Memory B cell (primary cell): Measurements from ENCODE around the gene RAX.
A peak's percentile ranks its signal among the peaks of the same experiment; 100 is the strongest.

Experiments used
- ATAC-seq: fragments of 150-1000 bp; cut with Tn5 transposase; 2 replicates; pipeline ENCODE4 v1.10.0; 2021; ENCODE audit warnings: low read depth, mild to moderate bottlenecking, moderate library complexity
- DNase-seq, 2 donors: peaks; one replicate each; pipeline ENCODE4 v3.0.0; 2022; ENCODE audit warnings: low spot score in 2 of 2
- H3K27ac Mint-ChIP-seq: one replicate; pipeline ENCODE4 v1.8.0; 2022; ENCODE audit warnings: mild to moderate bottlenecking, moderate library complexity, mixed read lengths
- H3K27me3 Mint-ChIP-seq: one replicate; pipeline ENCODE4 v1.8.0; 2022; ENCODE audit warnings: mixed read lengths
- H3K36me3 Mint-ChIP-seq: one replicate; pipeline ENCODE4 v1.8.0; 2022; ENCODE audit warnings: mild to moderate bottlenecking, mixed read lengths
- H3K4me1 Mint-ChIP-seq: one replicate; pipeline ENCODE4 v1.8.0; 2022; ENCODE audit warnings: mixed read lengths
- H3K4me3 Mint-ChIP-seq: one replicate; pipeline ENCODE4 v1.8.0; 2022; ENCODE audit warnings: mild to moderate bottlenecking, moderate library complexity, mixed read lengths
- H3K9me3 Mint-ChIP-seq: one replicate; pipeline ENCODE4 v1.8.0; 2022; ENCODE audit warnings: mixed read lengths

Gene RAX

GRCh38 chr18:59282341-59282740, 9.1 kb upstream of the RAX start:
- no peak overlapping the region for H3K27ac Mint-ChIP-seq
- no peak overlapping the region for H3K4me3 Mint-ChIP-seq
- ATAC-seq (no peak), DNase-seq (no peak)
- no peaks in the 10 kb centered on the region for H3K4me1 Mint-ChIP-seq
- H3K9me3 Mint-ChIP-seq: no peaks in the 10 kb centered on the region
- H3K36me3 Mint-ChIP-seq: no peaks in the 10 kb centered on the region
- H3K27me3 Mint-ChIP-seq: peaks cover 21% of the 10 kb centered on the region

GRCh38 chr18:59279722-59280121, 6.5 kb upstream of the RAX start:
- H3K27ac Mint-ChIP-seq: no peak overlapping the region
- no peak for DNase-seq
- ATAC-seq: no peak
- no peaks in the 10 kb centered on the region for H3K4me1 Mint-ChIP-seq
- H3K9me3 Mint-ChIP-seq: no peaks in the 10 kb centered on the region
- H3K36me3 Mint-ChIP-seq: no peaks in the 10 kb centered on the region
- peaks cover 20% of the 10 kb centered on the region for H3K27me3 Mint-ChIP-seq
- no peak overlapping the region for H3K4me3 Mint-ChIP-seq

GRCh38 chr18:59279193-59279592, 5.9 kb upstream of the RAX start:
- no peaks in the 10 kb centered on the region for H3K36me3 Mint-ChIP-seq
- DNase-seq (no peak), ATAC-seq (no peak)
- no peak overlapping the region for H3K4me3 Mint-ChIP-seq
- no peaks in the 10 kb centered on the region for H3K9me3 Mint-ChIP-seq
- H3K27ac Mint-ChIP-seq: no peak overlapping the region
- peaks cover 21% of the 10 kb centered on the region for H3K27me3 Mint-ChIP-seq
- no peaks in the 10 kb centered on the region for H3K4me1 Mint-ChIP-seq

- Mint-ChIP-seq H3K36me3 (no peaks in the 10 kb centered on the region), H3K27ac (no peak overlapping the region), H3K4me3 (no peak overlapping the region), H3K9me3 (no peaks in the 10 kb centered on the region), H3K4me1 (no peaks in the 10 kb centered on the region), H3K27me3 (peaks cover 23% of the 10 kb centered on the region)
- no peak for ATAC-seq
- no peak for DNase-seq
These were observed 5.5 kb upstream of the RAX start for GRCh38 chr18:59278793-59279192.

GRCh38 chr18:59276047-59276446, 2.8 kb upstream of the RAX start:
- ATAC-seq (no peak), DNase-seq (no peak)
- Mint-ChIP-seq H3K27ac (no peak overlapping the region), H3K36me3 (no peaks in the 10 kb centered on the region), H3K27me3 (peaks cover 21% of the 10 kb centered on the region), H3K4me1 (peaks cover 4% of the 10 kb centered on the region), H3K9me3 (no peaks in the 10 kb centered on the region), H3K4me3 (no peak overlapping the region)

- H3K27me3 Mint-ChIP-seq: peaks cover 25% of the 10 kb centered on the region
- no peak overlapping the region for H3K4me3 Mint-ChIP-seq
- no peaks in the 10 kb centered on the region for H3K36me3 Mint-ChIP-seq
- DNase-seq (no peak), ATAC-seq (peak; percentile 29)
- peaks cover 6% of the 10 kb centered on the region for H3K4me1 Mint-ChIP-seq
- no peak overlapping the region for H3K27ac Mint-ChIP-seq
- no peaks in the 10 kb centered on the region for H3K9me3 Mint-ChIP-seq
These were observed 2.2 kb upstream of the RAX start for GRCh38 chr18:59275406-59275949.

GRCh38 chr18:59274533-59274928, 1.3 kb upstream of the RAX start:
- Mint-ChIP-seq H3K4me1 (peaks cover 10% of the 10 kb centered on the region), H3K4me3 (no peak overlapping the region), H3K9me3 (no peaks in the 10 kb centered on the region), H3K27me3 (peaks cover 27% of the 10 kb centered on the region), H3K27ac (no peak overlapping the region), H3K36me3 (peaks cover 1% of the 10 kb centered on the region)
- DNase-seq (no peak), ATAC-seq (no peak)

GRCh38 chr18:59273759-59274532, 692 bp upstream of the RAX start:
- Mint-ChIP-seq H3K27me3 (peaks cover 28% of the 10 kb centered on the region), H3K36me3 (peaks cover 2% of the 10 kb centered on the region), H3K27ac (no peak overlapping the region), H3K9me3 (no peaks in the 10 kb centered on the region), H3K4me1 (peaks cover 10% of the 10 kb centered on the region), H3K4me3 (peak overlapping the region; percentile 27)
- DNase-seq: no peak
- no peak for ATAC-seq

- DNase-seq: no peak
- Mint-ChIP-seq H3K9me3 (peaks cover 2% of the 10 kb centered on the region), H3K36me3 (peaks cover 2% of the 10 kb centered on the region), H3K27me3 (peaks cover 33% of the 10 kb centered on the region), H3K27ac (no peak overlapping the region), H3K4me3 (peak overlapping the region; percentile 8), H3K4me1 (peaks cover 12% of the 10 kb centered on the region)
- peak; percentile 43 for ATAC-seq
These were observed 899 bp downstream of the RAX start for GRCh38 chr18:59272221-59272888.

- H3K9me3 Mint-ChIP-seq: peaks cover 2% of the 10 kb centered on the region
- peaks cover 34% of the 10 kb centered on the region for H3K27me3 Mint-ChIP-seq
- peaks cover 2% of the 10 kb centered on the region for H3K36me3 Mint-ChIP-seq
- H3K4me3 Mint-ChIP-seq: peak overlapping the region; percentile 8
- no peak overlapping the region for H3K27ac Mint-ChIP-seq
- DNase-seq (no peak), ATAC-seq (no peak)
- H3K4me1 Mint-ChIP-seq: peaks cover 12% of the 10 kb centered on the region
These were observed 1.5 kb downstream of the RAX start for GRCh38 chr18:59271606-59272220.

- peaks cover 38% of the 10 kb centered on the region for H3K27me3 Mint-ChIP-seq
- DNase-seq: no peak
- H3K4me3 Mint-ChIP-seq: no peak overlapping the region
- H3K9me3 Mint-ChIP-seq: peaks cover 2% of the 10 kb centered on the region
- no peak overlapping the region for H3K27ac Mint-ChIP-seq
- peaks cover 12% of the 10 kb centered on the region for H3K4me1 Mint-ChIP-seq
- peaks cover 2% of the 10 kb centered on the region for H3K36me3 Mint-ChIP-seq
- ATAC-seq: no peak
These were observed 2.5 kb downstream of the RAX start for GRCh38 chr18:59270689-59271257.

- peaks cover 36% of the 10 kb centered on the region for H3K27me3 Mint-ChIP-seq
- peak overlapping the region; percentile 69 for H3K4me3 Mint-ChIP-seq
- ATAC-seq: no peak
- H3K36me3 Mint-ChIP-seq: peaks cover 2% of the 10 kb centered on the region
- peak overlapping the region; percentile 7 for H3K27ac Mint-ChIP-seq
- DNase-seq: no peak
- H3K9me3 Mint-ChIP-seq: peaks cover 2% of the 10 kb centered on the region
- peaks cover 12% of the 10 kb centered on the region for H3K4me1 Mint-ChIP-seq
These were observed 3.6 kb downstream of the RAX start for GRCh38 chr18:59269563-59270119.

GRCh38 chr18:59268721-59269562, 4.3 kb downstream of the RAX start:
- peak in 1 of 2 donors; percentile 38 for DNase-seq
- Mint-ChIP-seq H3K9me3 (peaks cover 2% of the 10 kb centered on the region), H3K4me3 (peak overlapping the region; percentile 69), H3K4me1 (peaks cover 12% of the 10 kb centered on the region), H3K27me3 (peaks cover 35% of the 10 kb centered on the region), H3K27ac (peak overlapping the region; percentile 7), H3K36me3 (peaks cover 2% of the 10 kb centered on the region)
- peak; percentile 53 for ATAC-seq
